GM12864 (cell line): ENCODE data around the gene HNRNPU.

Source experiments
- DNase-seq: peaks from one replicate; pipeline ENCODE4 v3.0.0-alpha.2; 2011; ENCODE audit warnings: low read depth
- H3K4me3 ChIP-seq: 2 replicates; pipeline ENCODE4 v1.5.1; 2011; ENCODE audit warnings: mild to moderate bottlenecking, low read depth, low read length, control low read depth
- CTCF ChIP-seq: IDR thresholded peaks from 2 replicates; pipeline ENCODE4 v1.5.1; 2011; ENCODE audit warnings: low read depth, mild to moderate bottlenecking, moderate library complexity, low read length, control low read depth, inconsistent platforms; ENCODE audit errors: missing control alignments

HNRNPU gene

DNA sequence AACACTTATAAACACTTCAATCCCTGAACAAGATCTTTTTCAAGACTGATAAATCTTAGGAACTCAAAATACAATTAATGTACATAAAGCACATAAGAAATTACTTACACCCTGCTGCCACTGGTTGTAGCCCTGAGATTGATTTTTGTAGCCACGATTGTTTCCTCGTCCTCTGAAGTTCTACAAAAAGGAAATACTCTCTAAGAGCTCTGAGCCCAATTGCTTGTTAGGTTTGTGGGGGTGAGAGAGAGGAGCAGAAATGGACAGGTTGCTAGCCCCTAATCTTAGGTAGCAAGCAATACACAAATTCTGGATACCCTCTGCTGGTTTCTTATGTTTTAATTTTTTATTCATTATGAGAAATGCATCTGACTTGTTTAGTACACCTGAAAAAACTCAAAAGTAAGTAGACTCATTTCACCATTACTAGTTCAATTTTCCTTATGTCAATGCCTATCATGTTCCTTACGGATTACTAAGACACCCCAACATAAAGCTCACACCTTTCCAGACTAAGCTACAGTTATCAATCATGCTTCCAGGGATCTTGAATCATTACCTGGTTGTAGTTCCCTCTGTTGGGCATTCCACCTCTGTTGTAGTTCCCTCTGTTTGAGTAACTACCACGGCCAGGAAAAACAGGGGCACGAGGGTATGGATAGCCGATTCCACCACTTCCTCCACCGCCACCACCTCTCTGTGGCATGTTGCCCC is 9.3 kb downstream of the HNRNPU start:
- TF ChIP-seq CTCF = no peak
- H3K4me3 ChIP-seq = no peak overlapping the region
- DNase-seq = no peak

DNA sequence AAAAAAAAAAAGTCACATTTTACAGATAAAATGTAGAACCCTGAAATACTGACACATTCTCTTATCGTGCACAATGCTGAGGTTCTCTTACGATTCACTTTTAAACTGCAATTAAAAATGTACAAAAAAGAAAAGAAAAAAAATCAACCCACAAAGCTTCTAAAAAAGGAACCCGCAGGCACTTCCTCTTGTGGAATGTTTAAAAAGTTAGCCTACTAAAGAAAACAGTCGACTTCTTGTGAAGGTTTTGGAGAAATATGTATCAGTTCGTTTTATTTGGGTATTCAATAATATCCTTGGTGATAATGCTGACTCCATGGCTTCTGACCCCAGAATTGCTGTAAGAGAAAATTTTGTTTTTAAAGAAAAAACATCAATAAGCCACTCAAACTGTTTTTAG is 10.2 kb downstream of the HNRNPU start:
- DNase-seq = no peak
- H3K4me3 ChIP-seq = no peak overlapping the region
- no peak for TF ChIP-seq CTCF

GRCh38 chr1:244852694-244853093 is 11.6 kb downstream of the HNRNPU start:
- DNase-seq = no peak
- H3K4me3 ChIP-seq = no peak overlapping the region
- no peak for TF ChIP-seq CTCF

DNA sequence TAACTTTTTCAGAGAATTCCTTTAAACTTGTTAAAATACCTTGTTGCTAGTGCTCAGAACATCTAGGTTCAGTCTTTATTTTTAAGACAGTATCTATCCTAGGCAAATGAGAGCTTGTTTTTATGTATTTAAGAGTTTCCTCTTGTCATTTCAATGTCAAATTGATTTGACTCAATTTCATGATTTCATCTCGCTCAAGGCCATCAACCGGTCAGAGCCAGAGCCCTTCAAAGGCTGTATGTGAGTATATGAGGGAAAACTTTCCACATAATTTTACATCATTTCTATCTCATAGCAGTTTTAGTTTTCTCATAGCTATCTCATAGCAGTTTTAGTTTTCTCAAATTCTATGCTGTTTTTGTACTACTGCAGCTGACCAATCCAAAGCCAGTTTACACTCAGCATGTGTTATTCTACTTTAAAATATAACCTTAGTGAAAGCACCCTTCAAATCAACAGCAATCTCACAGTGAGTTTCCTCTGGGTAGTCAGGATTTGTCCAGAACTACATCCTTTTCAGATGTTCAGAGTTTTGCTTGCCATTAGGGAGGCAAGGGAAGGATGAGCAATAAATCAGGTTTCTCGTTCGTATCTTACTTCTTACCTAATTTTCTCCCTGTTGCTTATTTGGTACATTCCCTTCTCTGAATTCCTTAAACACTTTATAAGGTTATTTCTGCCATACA is 12.7 kb downstream of the HNRNPU start:
- no peak overlapping the region for H3K4me3 ChIP-seq
- no peak for TF ChIP-seq CTCF
- no peak for DNase-seq

GRCh38 chr1:244850896-244851295 is 13.4 kb downstream of the HNRNPU start:
- TF ChIP-seq CTCF = no peak
- no peak for DNase-seq
- H3K4me3 ChIP-seq = no peak overlapping the region

DNA sequence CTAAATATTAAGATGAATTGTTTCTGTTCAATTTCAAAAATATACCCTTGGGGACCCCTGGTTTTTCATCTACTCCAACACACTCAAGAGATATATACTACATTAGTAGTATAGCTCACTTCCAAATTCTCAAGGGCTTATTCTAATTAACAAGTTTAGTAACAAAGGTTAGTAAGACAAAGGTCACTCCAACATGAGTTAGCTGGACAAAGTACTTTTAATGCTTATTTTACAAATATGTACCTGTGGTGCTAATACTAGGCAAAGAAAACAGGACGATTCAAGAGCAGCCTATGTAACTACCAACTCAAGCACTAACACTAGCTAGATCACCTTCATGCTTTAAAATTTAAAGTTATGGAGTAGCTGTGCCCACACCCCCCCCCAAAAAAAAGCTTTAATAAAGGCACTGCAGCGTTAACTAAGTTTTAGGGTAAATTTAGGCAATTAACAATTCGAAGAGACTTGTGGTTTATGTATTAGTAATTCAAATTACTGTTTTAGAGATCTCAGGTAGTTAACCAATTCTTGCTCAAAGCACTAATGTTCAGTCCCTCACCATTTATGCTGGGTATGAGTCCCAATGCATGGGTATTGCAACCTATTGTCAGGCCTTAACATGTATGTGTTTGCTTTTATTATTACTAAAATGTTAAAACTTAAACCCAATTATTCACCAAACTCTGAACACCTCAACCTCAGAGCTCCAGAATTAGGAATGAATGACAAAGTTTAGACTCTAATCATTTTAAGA is 14.1 kb downstream of the HNRNPU start:
- TF ChIP-seq CTCF = no peak
- H3K4me3 ChIP-seq = no peak overlapping the region
- no peak for DNase-seq
